Measurements from ENCODE around the gene POU2AF1. TPM values are rescaled to one million over a fixed set of nuclear protein-coding genes. Genes with fewer than 3 reads are reported as not detected.

POU2AF1 gene
- total RNA-seq, 1 donor from 2014 or later: not detected

DNA sequence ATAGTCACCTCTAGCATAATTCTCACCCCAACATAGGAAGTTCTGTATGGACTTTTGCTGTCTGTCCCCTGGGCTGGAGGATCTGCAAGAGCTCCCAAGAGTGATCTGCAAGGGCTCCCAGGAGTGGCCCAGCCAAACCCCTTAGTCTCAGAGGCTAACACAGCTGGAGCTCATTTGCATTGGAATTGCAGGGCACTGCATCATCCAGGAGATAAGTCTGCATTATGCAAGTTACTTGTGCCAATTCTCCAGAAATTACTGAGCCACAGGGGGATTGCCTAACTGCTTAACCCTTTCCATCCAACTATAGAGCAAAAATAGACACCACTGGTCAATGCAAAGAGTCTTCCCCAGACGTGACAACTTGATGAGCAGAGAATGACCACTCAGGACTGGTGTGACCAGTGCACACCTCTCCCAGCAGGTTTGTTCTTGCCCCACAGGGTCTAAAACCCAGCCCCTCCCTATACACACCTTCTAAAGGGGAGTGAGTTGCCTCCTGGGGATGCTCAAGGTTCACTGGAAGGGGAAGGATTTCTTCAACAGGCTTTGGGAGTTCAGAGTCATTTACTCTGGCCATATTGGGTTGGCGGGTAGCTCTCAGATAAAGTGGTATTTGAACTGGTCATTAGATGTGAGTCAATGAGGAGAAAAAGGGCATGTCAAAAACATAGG lies 42.4 kb downstream of the POU2AF1 start:
- no peak for TF ChIP-seq CTCF (IDR thresholded peaks at IDR 0.05)
- Mint-ChIP-seq H3K36me3 (ENCODE audit: unreplicated experiment) (no peaks in the 10 kb centered on the region), H3K27ac (ENCODE audit: unreplicated experiment) (no peak overlapping the region), H3K9me3 (ENCODE audit: unreplicated experiment) (peaks cover 19% of the 10 kb centered on the region), H3K4me3 (ENCODE audit: unreplicated experiment) (no peak overlapping the region), H3K27me3 (ENCODE audit: unreplicated experiment) (peaks cover 26% of the 10 kb centered on the region), H3K4me1 (ENCODE audit: unreplicated experiment) (no peaks in the 10 kb centered on the region)
- DNase-seq (ENCODE audit: extremely low spot score, unreplicated experiment): no peak

GRCh38 chr11:111336062-111336461 lies 43.0 kb downstream of the POU2AF1 start:
- no peak overlapping the region for H3K27ac Mint-ChIP-seq (ENCODE audit: unreplicated experiment)
- H3K9me3 Mint-ChIP-seq (ENCODE audit: unreplicated experiment): peaks cover 19% of the 10 kb centered on the region
- TF ChIP-seq CTCF (IDR thresholded peaks at IDR 0.05): no peak
- H3K4me1 Mint-ChIP-seq (ENCODE audit: unreplicated experiment): no peaks in the 10 kb centered on the region
- no peak overlapping the region for H3K4me3 Mint-ChIP-seq (ENCODE audit: unreplicated experiment)
- peaks cover 26% of the 10 kb centered on the region for H3K27me3 Mint-ChIP-seq (ENCODE audit: unreplicated experiment)
- DNase-seq (ENCODE audit: extremely low spot score, unreplicated experiment): no peak
- H3K36me3 Mint-ChIP-seq (ENCODE audit: unreplicated experiment): no peaks in the 10 kb centered on the region

- peaks cover 26% of the 10 kb centered on the region for H3K27me3 Mint-ChIP-seq (ENCODE audit: unreplicated experiment)
- H3K9me3 Mint-ChIP-seq (ENCODE audit: unreplicated experiment): peaks cover 18% of the 10 kb centered on the region
- DNase-seq (ENCODE audit: extremely low spot score, unreplicated experiment): no peak
- H3K27ac Mint-ChIP-seq (ENCODE audit: unreplicated experiment): no peak overlapping the region
- H3K4me3 Mint-ChIP-seq (ENCODE audit: unreplicated experiment): no peak overlapping the region
- TF ChIP-seq CTCF (IDR thresholded peaks at IDR 0.05): no peak
- no peaks in the 10 kb centered on the region for H3K4me1 Mint-ChIP-seq (ENCODE audit: unreplicated experiment)
- no peaks in the 10 kb centered on the region for H3K36me3 Mint-ChIP-seq (ENCODE audit: unreplicated experiment)
Observed at GRCh38 chr11:111335549-111335948, 43.5 kb downstream of the POU2AF1 start.

GRCh38 chr11:111334532-111335502 lies 44.3 kb downstream of the POU2AF1 start:
- Mint-ChIP-seq H3K27ac (ENCODE audit: unreplicated experiment) (no peak overlapping the region), H3K9me3 (ENCODE audit: unreplicated experiment) (peaks cover 11% of the 10 kb centered on the region), H3K4me3 (ENCODE audit: unreplicated experiment) (no peak overlapping the region), H3K4me1 (ENCODE audit: unreplicated experiment) (no peaks in the 10 kb centered on the region), H3K36me3 (ENCODE audit: unreplicated experiment) (no peaks in the 10 kb centered on the region), H3K27me3 (ENCODE audit: unreplicated experiment) (peaks cover 26% of the 10 kb centered on the region)
- no peak for DNase-seq (ENCODE audit: extremely low spot score, unreplicated experiment)
- TF ChIP-seq CTCF (IDR thresholded peaks at IDR 0.05): no peak
